Pancreas (tissue), 10 donors: ENCODE measurements around the gene TEX35. TPM values are rescaled to one million over a fixed set of nuclear protein-coding genes. Genes with fewer than 3 reads are reported as not detected.

Source experiments
- ATAC-seq, 4 donors: fragments of 200-7000 bp; cut with Tn5 transposase; one replicate each; pipeline versions ENCODE4 v1.8.0 to v1.9.1; 2020; ENCODE audit warnings: mild to moderate bottlenecking in 4 of 4, moderate library complexity in 4 of 4
- DNase-seq, 6 donors: peaks; one replicate each; pipeline ENCODE4 v3.0.0-alpha.2; 2020
- FAIRE-seq: peaks from 2 replicates; lab custom pipeline; 2012; peaks lifted over from hg19 to GRCh38; lab: Jason Lieb, UNC
- H3K27ac ChIP-seq, 4 donors: fragments of 200-600 bp; sonication (generic); 1 replicate in 3 of 4; 2 replicates in 1 of 4; pipeline versions ENCODE4 v1.5.0 to v1.8.0; 2020
- H3K27me3 ChIP-seq, 4 donors: fragments of 200-600 bp; one replicate each; pipeline ENCODE4 v1.8.0; 2021
- H3K36me3 ChIP-seq, 3 donors: fragments of 200-600 bp; sonication (generic) in 1 of 3; one replicate each; pipeline versions ENCODE4 v1.5.0 to v1.8.0; 2020 to 2021
- H3K4me1 ChIP-seq, 3 donors: fragments of 200-600 bp; one replicate each; pipeline ENCODE4 v1.8.0; 2021
- H3K4me3 ChIP-seq, 4 donors: fragments of 200-600 bp; sonication (generic) in 2 of 4; one replicate each; pipeline versions ENCODE4 v1.5.0 to v1.8.0; 2020 to 2021
- H3K9me3 ChIP-seq, 4 donors: fragments of 200-600 bp; one replicate each; pipeline ENCODE4 v1.8.0; 2021
- CTCF ChIP-seq, 4 donors: fragments of 200-600 bp; sonication (generic) in 3 of 4; IDR thresholded peaks; one replicate each; pipeline versions ENCODE4 v1.5.0 to v1.8.0; 2021; ENCODE audit warnings: antibody characterized with exemption in 4 of 4
- WGBS, 2 donors: extraction: QIAGEN DNeasy Blood & Tissue Kit; methylation state at CpG; one replicate each; pipeline ENCODE4 v1.1.7; 2013; 5-methylcytosine and 5-hydroxymethylcytosine counted together
- intact Hi-C, 3 donors: fragments of 100-400 bp; cut with DNase I; formaldehyde crosslinking; loops; one replicate each; pipeline versions ENCODE4 v1.11.1 to v1.14.2; 2022
- polyA plus RNA-seq, 2 donors: library from polyadenylated mRNA; stranded (reverse); fragments of 200-250 nt; gene quantifications; one replicate each; pipeline ENCODE4 v1.2.3, GENCODE V29; 2013
- total RNA-seq, 6 donors: library from RNA; stranded (reverse); fragmentation: NEBNext Ultra II Directional in 4 of 6; extraction: Animal tissue kit (Norgen Biotek cat#: 25700) in 4 of 6; gene quantifications; one replicate each; pipeline versions ENCODE4 v1.2.1 to v1.2.4, GENCODE V29; 2021 to 2023
- donor health status: healthy with polysubstance abuse.
- donor health status: DM: no; HTN: no; CAD: no; lungs with moderate emphysema.
- donor health status: DM: no; HTN: no; CAD: no.
- donor health status: control.
- donor health status: control.
- donor health status: Bipolar disorder and iron deficiency.
- donor health status: DM: yes; HTN: yes; CAD: no.
- donor health status: DM: no; HTN: no; CAD: no.
- donor health status: DM: no; HTN: no; CAD: no.
- donor health status: DM: yes; HTN: yes; CAD: no.

The TEX35 gene
- total and polyA plus RNA-seq, 8 donors = not detected

GRCh38 chr1:178483251-178483957 is 29.5 kb upstream of the TEX35 start:
- Histone ChIP-seq H3K4me3 (no peak overlapping the region), H3K9me3 (no peaks in the 10 kb centered on the region), H3K27ac (no peak overlapping the region), H3K36me3 (no peaks in the 10 kb centered on the region), H3K27me3 (no peaks in the 10 kb centered on the region), H3K4me1 (peaks cover 0 to 2% (median 0%) of the 10 kb centered on the region in 3 donors)
- DNase-seq = no peak
- ATAC-seq = no peak
- TF ChIP-seq CTCF (IDR thresholded peaks at IDR 0.05) = no peak
- FAIRE-seq = no peak
- intact Hi-C loops = no loop called here
- WGBS, 2 donors = 83 to 89% methylated on average over 5 of the region's 5 CpGs

- ATAC-seq (no peak), FAIRE-seq (no peak), DNase-seq (no peak)
- WGBS, 2 donors = 55 to 56% methylated on average over 3 of the region's 3 CpGs
- H3K4me3 ChIP-seq = no peak overlapping the region
- H3K27ac ChIP-seq = no peak overlapping the region
- H3K36me3 ChIP-seq = no peaks in the 10 kb centered on the region
- H3K27me3 ChIP-seq = no peaks in the 10 kb centered on the region
- H3K9me3 ChIP-seq = no peaks in the 10 kb centered on the region
- intact Hi-C loops = no loop called here
- TF ChIP-seq CTCF (IDR thresholded peaks at IDR 0.05) = no peak
- no peaks in the 10 kb centered on the region for H3K4me1 ChIP-seq
Measured at GRCh38 chr1:178484698-178485225, 28.1 kb upstream of the TEX35 start.

GRCh38 chr1:178485541-178485981 is 27.3 kb upstream of the TEX35 start:
- no peaks in the 10 kb centered on the region for H3K27me3 ChIP-seq
- no peak for FAIRE-seq

GRCh38 chr1:178486100-178487069 is 26.5 kb upstream of the TEX35 start:
- intact Hi-C loops = no loop called here
- H3K9me3 ChIP-seq = no peaks in the 10 kb centered on the region
- DNase-seq = no peak
- no peaks in the 10 kb centered on the region for H3K27me3 ChIP-seq
- TF ChIP-seq CTCF (IDR thresholded peaks at IDR 0.05) = no peak
- peak in 2 of 4 donors; percentile 17 to 28 for ATAC-seq
- H3K4me3 ChIP-seq = peak overlapping the region in 1 of 4 donors; percentile 18
- no peaks in the 10 kb centered on the region for H3K4me1 ChIP-seq
- H3K36me3 ChIP-seq = no peaks in the 10 kb centered on the region
- WGBS, 2 donors = 45 to 47% methylated on average over 50 to 54 of the region's 54 CpGs
- H3K27ac ChIP-seq = no peak overlapping the region
- FAIRE-seq = no peak

More at GRCh38 chr1:178485541-178485981, 27.3 kb upstream of the TEX35 start:
- intact Hi-C loops = no loop called here
- no peak overlapping the region for H3K4me3 ChIP-seq
- no peak for TF ChIP-seq CTCF (IDR thresholded peaks at IDR 0.05)
- no peaks in the 10 kb centered on the region for H3K4me1 ChIP-seq
- no peak overlapping the region for H3K27ac ChIP-seq
- DNase-seq (no peak), ATAC-seq (no peak)
- H3K36me3 ChIP-seq = no peaks in the 10 kb centered on the region
- no peaks in the 10 kb centered on the region for H3K9me3 ChIP-seq
- WGBS, 2 donors = 54 to 69% methylated on average over 3 of the region's 3 CpGs
